ENCODE measurements around the gene COL15A1.
"Not testable (repeated sequence)": the region's sequence is repeated elsewhere in the genome, so short reads cannot be mapped to it uniquely, and the experiment has no call there.

Gene COL15A1

GRCh38 chr9:99092643-99093491 lies 149.2 kb downstream of the COL15A1 start:
- DNase-seq = no peak

DNA sequence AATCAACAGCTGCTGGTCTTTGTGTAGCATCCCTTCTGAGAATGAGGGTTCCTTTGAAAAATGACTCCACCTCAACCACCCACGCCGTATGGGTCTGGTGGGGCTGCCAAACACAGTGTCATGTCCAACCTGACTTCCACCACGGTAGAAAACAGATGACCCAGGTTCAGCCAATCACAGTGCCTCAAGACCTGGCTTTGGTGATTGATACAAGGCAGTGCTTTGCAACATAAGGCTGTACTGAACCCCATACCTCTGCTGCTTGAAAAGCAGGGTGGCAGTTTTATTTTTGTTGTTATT lies 149.7 kb downstream of the COL15A1 start:
- no peak for DNase-seq

DNA sequence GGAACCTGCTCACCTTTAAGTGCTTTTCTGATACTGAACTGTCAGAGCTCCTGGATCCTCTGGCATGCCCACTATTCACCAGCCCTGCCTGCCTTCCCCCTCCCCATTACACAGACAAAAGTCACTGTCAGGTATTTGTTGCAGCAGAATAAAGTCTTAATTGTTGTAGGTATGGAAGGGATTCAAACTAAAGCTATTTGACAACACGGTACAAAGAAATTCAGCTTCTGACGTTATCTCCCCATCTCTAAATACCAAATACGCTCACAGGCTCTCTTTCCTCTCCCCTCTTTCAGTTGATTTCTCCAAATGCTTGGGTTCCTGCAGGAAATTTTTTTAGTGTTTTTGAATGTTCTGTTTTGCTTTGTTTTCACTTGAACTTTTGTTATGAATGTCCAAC lies 151.9 kb downstream of the COL15A1 start:
- DNase-seq = no peak

GRCh38 chr9:99096409-99096808 lies 152.7 kb downstream of the COL15A1 start:
- no peak for DNase-seq

- not testable (repeated sequence) for DNase-seq
These were observed 156.3 kb downstream of the COL15A1 start for GRCh38 chr9:99099806-99100585.

DNA sequence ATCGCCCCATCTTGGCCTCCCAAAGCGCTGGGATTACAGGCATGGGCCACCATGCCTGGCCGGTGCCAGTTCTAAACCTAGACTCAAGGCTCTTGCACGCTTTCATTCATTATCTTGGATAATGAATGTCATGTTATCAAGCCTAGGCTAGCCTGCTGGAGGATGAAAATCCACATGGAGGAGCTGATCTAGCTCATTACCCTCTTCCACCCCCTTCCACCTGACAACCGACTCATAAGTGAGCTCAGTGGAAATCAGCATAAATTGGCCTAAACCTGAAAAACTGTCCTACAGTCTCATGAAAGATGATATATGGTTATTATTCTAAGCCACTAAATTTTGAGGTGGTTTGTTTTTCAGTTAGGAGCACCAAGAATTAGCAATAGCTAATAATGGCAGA lies 157.6 kb downstream of the COL15A1 start:
- DNase-seq = no peak

DNA sequence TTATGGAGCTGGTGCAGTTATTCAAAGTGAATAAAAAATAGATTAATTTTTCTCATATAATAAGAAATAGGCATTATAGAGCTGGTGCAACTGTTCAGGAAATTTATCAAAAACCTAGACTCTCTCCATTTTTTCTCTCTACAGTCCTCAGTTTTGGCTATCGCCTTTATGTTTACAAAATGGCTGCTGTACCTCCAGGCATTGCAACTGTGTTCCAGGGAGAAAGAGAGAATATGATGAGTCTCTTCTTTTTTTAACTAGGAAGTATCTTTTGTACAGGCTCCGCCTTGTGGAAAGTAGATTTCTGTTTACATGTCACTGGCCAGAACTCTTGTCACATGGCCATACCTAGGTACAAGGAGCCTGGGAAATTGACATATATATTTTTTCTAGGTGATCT lies 158.1 kb downstream of the COL15A1 start:
- DNase-seq = no peak

- peak; percentile 30 for DNase-seq
These were observed 159.6 kb downstream of the COL15A1 start for GRCh38 chr9:99103054-99103895.

DNA sequence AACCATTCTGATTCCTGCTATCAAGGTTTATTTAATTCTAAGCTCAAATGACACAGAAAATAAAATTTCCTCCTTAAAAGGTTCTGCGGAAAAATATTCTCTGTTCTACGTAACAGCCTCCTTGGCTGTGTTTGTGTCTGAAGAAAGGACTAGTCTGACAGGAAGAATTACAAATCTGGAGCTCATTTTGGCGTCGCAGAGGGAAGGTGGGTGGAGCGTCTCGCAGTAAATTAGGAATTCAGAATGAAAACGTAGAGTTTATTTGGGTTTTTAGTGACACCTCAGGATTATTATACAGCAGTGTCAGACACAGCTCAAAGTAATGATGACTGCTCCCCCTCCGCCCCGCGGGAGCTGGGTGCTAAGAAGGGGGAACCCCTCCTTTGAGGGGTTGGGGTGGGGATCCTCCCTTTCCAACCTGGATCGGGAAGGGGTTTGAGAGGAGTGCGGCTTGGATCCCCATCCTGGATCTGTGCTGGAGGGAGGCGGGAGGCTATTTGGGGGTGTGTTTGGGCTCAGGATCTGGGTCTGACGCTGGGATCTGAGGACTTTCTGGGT lies 160.3 kb downstream of the COL15A1 start:
- peak; percentile 67 for DNase-seq

DNA sequence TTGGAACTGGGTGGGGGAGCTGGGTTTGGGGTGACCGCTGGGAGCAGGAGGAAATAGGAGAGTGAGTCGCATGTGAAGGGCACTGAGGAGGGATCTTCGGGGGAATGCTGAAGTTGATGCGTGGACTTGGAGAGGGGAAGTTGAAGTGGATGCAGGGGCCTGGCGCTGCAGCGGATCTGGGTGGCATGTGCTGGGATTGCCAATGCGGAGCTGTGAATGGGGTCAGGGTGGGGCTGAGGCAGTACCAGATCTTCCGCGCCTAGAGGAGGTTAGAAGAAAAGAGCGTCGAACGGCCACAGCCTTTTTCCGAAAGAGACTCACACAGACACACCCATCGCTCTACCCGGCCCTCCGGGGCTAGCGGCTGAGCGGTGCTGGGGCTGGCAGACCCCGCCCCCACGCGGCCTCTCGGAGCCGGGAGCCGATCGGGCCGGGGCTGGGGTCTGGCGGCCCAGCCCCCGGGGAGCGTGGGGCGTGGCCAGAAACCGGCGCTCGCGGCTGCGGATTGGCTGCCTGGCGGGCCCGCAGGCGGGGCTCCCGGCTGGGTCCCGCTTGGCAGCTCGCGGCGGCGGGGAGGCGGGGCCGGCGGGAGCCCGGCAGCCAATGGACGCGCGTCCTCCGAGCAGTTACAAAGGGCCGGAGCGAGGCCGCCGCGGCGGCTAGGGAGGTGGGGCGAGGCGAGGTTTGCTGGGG lies 160.9 kb downstream of the COL15A1 start, which contains the start of gene TGFBR1:
TGFBR1 (plus strand) TSS at position 655 of the 693 bp plus-strand sequence. CDS start 93 bp downstream, outside the sequence.
- peak; percentile 96 for DNase-seq

- peak; percentile 81 for DNase-seq
These were observed 161.7 kb downstream of the COL15A1 start for GRCh38 chr9:99105152-99106043.

DNA sequence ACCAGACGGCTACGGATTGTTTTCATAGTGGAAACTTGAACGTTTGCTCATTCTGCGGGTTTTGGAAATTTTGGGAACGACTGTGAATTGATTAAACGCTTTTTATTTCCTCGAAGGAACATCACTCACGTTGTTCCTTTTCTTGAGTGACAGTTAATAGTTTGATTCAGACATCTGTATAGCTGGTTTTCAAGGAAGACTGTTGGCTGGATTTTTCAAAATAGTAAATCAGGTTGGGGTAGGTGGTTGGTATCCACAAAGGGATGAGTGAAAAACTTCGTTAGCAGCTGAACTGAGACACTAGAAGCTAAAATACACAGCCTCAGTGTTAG lies 162.3 kb downstream of the COL15A1 start:
- no peak for DNase-seq

- DNase-seq = no peak
These were observed 163.7 kb downstream of the COL15A1 start for GRCh38 chr9:99107421-99107820.

- DNase-seq = no peak
These were observed 164.4 kb downstream of the COL15A1 start for GRCh38 chr9:99108131-99108530.

- DNase-seq = peak; percentile 32
These were observed 165.8 kb downstream of the COL15A1 start for GRCh38 chr9:99109522-99109921.

- DNase-seq = no peak
These were observed 169.2 kb downstream of the COL15A1 start for GRCh38 chr9:99112750-99113413.

DNA sequence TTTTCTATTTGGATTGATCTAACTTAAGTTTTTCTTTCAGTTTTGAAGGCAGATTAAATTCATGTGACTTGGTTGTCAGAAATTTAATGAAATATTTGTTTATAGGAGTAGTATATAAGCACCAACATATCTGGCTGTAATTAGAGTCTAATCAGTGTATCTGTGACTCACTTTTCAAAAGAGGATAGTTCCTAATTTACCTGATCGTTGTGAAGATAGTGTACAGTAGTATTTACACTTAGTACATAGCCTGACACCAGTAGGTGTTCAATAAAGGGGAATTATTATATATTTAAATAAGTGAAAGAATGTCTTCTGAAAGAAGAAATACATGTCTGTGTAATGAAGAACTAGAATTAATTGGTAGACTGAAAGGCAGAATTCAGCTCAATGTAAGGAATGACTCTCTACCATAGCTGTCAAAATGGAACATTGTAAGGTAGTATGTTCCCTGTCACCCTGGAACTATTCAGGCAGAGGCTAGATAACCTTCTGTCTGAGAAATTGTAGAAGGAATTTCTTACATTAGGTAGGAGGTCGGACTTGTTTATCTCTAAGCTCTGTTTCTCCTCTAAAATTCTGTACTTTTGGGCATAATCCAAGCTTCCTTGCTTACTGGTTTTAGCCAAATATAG lies 169.8 kb downstream of the COL15A1 start:
- no peak for DNase-seq

GRCh38 chr9:99114049-99114440 lies 170.3 kb downstream of the COL15A1 start:
- no peak for DNase-seq

DNA sequence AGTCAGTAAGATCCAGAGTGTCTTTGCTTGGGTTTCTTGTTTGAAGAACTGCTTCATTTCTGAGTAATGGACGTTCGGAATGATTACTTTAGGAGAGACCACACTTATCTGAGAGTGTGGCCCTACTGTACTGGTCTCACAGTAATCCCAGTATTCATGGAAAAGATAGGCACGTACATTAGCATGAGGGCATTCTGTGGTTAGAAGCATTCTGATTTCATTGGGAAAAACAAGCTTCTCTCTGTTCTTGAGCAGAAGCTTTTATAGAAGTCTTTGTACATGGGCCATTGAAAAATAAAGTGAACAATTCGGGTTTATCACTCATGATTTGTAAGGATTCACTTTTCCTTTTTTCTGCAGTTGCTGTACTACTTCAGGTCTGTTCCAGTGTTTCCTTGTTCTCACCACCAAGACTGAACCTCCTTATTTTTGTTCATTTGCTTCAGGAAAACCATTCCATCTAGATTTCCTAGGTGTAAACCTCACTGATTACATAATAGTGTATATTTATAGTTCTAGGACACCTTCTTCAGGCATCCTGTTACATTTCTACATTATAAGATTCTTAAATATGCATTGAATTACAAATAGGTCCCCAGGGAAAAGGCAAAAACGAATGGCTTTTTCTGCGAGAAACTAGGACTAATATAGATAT lies 171.3 kb downstream of the COL15A1 start:
- no peak for DNase-seq

DNA sequence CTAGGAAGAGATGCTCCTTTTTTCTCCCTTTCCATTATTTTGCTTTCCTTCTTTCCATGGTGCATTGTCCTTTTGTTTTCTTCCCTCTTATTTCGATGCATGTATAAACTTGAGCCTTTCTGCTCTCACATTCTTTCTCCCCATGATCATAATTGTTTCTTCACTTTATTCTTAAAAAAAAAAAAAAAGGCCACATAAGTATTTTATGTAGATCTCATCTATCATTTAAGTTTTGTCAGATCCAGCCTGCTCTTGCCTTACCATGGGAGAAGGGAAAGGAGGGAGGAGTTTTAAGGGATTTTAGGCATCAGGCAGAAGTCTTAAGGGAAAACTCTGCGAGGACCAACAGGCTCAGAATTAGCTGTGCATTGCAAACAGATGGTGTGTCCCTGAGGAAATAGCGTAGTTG lies 172.3 kb downstream of the COL15A1 start:
- DNase-seq = no peak
